HG03457 (cell line): ENCODE results near the gene VAMP2.
"Not testable (repeated sequence)": the region's sequence is repeated elsewhere in the genome, so short reads cannot be mapped to it uniquely, and the experiment has no call there.

ENCODE experiments used
- ATAC-seq: cut with Tn5 transposase; IDR thresholded peaks from one replicate; pipeline ENCODE4 v1.9.1; 2021; ENCODE audit warnings: moderate number of reproducible peaks; ENCODE audit not compliant: unreplicated experiment

VAMP2 gene

DNA sequence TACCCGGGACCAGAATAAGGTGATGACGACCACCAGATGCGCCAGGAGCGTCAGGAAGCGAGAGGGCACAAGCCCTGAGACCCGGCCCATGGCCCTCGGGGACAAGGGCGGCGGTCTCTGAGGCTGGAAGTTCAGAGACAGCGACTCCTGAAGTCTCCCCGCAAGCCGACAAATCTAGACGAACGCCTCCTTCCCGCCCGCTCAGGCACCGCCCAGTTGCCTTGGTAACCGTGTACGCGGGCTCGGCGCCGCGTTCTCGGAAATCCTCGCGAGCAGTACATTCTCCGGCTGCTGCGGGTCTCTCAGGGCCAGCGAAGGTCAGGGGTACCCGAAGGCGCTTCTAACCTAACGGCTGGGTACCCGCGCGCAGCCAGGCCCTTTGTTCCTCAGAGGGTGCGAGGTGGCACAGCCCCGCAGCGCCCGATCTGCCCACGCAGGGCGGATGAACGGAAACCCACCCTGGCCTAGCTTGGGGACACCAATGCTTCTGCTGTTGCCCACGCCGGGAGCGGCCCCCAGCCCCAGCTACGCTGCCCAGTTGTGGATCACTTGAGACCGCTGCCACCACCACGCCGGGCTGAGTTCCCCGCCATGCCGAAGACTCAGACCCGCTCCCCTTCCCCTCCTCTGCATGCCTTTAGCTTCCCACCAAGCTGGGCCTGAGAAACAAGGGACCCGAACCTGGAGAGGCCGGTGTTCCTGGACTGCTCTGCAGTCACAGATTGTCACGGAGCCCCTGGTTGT is 13.6 kb upstream of the VAMP2 start, which contains the start of gene TMEM107:
TMEM107 (minus strand) TSS at position 184 of the 744 bp plus-strand sequence; CDS start at position 90, 94 bp downstream.
- no peak for ATAC-seq

DNA sequence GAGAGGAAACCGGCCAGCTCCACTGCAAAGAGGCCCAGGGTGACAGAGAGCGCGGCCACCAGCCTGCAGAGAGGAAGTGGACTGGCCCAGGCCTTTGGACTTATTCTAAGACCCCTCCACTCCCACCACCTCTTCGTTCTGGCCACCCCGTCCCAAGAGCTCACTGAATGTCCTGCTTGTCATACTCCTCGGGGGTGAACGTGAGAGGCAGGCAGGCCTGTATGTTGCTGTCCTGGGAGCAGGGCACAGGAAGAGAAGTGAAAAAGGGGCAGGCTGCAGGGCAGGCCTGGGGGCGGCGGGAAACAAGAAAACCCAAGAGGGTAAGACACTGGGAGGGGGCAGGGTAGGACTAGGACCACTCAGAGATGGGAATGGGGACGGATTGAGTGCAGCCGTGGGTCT is 13.0 kb upstream of the VAMP2 start:
- ATAC-seq: no peak

GRCh38 chr17:8173871-8174322 is 11.1 kb upstream of the VAMP2 start:
- no peak for ATAC-seq

- peak; percentile 67 for ATAC-seq
Measured at GRCh38 chr17:8173056-8173870, 10.5 kb upstream of the VAMP2 start.

DNA sequence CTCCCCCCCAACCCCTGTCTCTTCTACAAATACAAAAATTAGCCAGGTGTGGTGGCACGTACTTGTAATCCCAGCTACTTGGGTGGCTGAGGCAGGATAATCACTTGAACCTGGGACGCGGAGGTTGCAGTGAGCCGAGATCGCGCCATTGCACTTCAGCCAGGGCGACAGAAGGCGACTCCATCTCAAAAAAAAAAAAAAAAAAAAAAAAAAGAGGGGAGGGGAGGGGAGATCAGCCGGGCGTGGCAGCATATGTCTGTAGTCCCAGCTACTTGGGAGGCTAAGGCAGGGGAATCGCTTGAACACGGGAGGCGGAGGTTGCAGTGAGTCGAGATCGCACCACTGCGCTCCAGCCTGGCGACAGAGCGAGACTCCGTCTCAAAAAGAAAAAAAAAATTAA is 7.4 kb upstream of the VAMP2 start:
- not testable (repeated sequence) for ATAC-seq

DNA sequence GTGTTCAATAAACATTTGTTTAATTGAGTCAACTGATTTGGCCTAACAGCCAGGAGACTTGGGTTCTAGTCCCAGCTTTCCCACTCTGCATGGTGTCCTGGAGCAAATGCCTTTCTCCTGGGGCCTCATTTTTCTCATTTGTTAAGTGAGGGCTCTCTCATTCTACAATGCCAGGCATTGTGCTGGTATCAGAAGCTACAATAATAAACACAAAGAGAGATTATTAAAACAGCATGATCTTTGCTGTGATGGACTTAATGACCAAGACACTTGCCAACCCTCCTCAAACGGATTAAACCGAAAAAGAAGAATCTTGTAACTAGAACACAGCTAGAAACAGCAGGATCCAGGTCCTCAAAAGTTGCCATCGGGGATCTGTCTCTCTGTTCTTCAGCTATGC is 4.8 kb upstream of the VAMP2 start:
- no peak for ATAC-seq

GRCh38 chr17:8166731-8167130 is 4.0 kb upstream of the VAMP2 start:
- ATAC-seq: no peak

GRCh38 chr17:8164815-8165131 is 2.0 kb upstream of the VAMP2 start:
- no peak for ATAC-seq

DNA sequence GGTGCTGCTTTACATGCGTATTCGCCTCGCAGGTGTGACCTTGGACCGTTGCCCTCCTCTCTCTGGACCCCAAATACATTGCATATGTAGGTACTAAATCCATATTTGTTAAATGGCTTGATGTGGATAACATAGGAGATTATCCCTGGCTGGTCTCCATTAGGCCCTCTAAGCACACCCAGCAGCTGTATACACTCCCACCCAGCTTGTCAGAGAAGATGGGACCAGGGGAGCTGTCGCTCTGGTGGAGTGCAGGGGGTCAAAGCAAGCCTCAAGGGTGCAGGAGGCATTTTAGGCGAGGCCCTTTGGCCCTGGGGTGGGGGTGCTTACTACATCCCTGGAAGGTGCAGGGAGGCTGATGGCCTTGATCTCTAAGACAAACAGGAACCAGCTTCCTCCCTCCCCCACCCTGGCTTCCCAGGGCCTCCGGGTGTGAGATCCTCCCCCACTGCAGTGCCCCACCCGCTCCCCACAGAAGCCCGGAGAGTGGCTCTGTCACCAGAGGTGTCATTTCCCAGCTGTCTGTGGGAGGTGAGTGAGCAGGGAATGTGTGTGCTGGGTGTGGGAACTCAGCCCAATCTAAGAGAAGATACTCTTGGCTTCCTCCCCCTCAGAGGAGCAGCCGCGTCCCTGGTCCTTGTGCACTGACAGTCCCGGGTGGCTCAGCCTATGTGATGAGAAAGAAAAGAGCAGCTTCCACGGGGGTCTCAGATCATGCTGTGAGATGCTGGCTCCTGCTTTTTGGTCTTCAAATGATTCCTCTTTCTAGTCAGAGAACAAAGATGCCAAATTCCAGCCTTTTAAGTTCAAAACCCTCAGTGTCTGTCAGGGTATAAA is 1.4 kb upstream of the VAMP2 start:
- no peak for ATAC-seq

DNA sequence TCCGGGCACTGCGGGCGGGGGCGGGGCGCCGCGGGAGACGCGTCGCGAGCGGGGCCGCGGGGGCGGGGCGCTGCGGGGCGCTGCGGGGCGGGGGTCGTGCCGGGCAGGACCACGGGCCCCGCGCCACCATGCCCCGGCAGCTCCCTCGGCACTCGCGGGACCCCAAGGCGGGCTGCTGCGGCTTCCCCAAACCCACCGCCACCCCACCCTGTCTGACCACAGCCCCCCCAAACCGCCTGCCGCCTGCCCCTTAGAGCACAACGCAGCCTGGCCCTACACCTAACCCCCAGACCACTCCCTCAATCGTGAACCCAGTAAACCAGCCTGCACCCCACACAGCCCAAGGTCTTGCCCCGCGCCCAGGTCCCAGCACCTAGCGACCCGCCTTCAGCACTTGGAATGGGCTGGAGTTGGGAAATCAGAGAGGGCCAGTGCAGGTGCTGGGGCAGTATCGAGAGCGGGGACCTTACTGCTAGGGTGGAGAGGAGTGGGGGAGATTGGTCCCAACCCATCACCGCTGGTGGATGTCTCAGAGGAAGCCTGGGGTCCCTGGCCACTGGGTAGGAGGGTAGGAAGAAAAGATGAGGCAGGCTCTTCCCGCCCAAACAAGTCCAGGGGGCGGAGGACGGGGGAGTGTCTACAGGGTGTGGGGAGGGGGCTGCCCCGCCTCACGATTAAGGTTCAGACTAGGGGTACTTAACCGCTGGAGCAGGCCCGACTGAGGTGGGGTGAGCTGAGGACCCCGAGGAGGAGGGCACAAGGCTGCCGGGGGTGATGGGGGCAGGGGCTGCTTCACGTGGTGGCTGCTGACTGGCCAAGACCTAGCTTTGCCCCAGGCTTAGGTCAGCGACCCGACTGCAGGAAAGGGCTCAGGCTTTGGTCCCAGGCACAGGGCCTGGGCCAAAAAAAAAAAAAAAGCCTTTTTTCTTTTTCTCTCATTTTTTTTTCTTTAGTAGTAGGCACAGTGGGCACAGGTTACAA is 539 bp upstream of the VAMP2 start:
- no peak for ATAC-seq

- ATAC-seq: no peak
Measured at GRCh38 chr17:8161289-8162232, 1.2 kb downstream of the VAMP2 start.

DNA sequence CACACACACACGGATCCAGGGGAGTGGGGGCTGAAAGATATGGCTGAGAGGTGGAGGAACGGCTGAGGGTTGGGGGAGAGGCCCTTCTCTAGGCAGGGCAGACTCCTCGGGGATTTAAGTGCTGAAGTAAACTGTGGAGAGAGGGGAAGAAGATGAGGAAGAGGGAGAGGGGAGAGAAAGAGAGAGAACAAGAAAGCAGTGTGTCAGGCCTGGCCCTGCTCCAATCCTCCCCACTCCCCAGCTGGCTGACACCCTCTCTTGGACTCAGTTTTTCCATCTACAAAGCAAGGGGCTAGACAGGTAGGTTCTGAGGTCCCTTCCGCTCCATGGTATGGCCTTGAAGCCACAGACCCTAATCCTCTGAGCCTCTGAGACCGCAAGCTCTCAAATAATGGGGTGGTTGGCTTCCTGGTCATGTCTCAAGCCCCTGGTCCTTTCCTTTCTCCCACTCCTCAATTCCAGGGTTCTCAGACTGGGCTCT is 2.0 kb downstream of the VAMP2 start:
- ATAC-seq: no peak

DNA sequence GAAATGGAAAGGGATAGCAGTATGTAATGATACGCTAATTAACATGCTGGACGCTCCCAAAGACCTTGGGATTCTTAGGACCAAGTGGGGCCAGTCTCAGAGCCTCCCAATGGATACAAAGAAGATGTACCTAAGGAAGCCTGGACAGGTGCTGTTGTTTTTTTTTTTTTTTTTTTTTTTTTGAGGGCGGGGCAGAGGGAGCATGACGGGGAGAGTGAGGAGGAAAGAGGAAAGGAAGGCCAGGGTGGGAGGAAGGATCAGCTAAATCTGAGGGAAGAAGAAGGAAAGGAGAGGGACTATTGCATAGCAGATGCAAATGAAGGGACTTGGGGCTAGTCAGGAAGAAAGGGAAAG is 2.5 kb downstream of the VAMP2 start:
- no peak for ATAC-seq

DNA sequence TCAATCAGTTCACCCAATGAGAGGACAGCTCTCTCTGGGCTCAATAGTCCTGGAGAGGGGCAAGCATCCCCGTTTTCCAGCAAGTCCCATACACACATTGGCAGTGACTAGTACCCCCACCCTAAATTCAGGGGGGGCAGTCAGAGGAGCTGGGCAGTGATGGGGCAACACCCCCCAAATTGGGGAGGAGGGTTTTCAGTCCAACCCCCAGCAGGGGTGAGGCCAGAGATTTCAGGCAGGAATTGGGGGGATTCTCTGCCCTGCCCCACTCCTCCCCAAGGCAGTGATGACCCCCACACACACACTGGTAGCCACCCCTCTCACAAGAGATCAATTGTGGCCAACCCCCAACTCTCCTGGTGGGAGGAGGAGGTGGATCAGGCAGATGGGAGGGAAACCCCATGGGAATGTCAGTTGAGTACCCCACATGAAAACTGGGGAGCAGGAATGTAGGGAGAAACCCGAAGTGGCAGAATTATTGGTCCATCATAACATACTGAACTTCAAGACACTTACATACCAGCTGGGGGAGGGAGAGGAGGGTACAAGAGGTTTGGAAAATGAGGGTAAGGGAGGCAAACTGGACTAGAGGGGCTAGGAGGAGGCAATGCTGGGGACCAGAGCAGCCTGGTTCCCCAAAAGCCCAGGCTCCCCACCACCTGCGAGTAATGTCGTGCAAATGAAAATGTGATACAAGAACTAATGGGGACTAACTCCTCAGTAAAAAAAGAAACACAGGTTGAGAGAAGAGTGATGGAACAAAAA is 3.1 kb downstream of the VAMP2 start:
- ATAC-seq: no peak

GRCh38 chr17:8159032-8159400 is 3.7 kb downstream of the VAMP2 start:
- no peak for ATAC-seq

DNA sequence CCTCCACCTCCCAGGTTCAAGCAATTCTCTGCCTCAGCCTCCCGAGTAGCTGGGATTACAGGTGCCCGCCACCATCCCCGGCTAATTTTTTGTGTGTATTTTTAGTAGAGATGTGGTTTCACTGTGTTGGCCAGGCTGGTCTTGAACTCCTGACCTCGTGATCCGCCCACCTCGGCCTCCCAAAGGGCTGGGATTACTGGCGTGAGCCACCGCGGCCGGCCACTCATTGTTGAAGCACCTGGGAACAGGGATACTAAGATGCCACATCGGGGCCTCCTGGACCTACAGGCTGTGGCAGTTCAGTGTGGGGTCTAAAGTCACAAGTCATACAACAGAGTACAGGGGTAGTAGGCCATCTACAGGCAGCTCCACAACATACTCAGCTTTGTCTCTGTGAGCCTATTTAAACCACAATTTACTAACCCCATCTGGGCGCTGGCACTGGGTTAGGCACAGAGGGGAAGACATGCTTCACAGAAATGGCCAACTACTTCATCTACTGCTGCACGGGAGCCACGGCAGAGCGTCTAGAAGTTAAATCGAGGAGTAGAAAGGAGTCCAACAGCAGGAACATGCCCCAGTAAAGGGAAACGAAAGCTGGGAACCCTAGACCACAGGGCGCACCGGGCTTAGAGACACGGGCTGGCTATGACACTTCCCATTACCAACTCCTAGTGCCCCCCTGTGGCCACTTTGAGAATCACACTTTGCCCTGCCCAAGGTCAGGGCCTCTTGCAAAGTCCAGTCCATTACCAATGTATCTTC is 4.3 kb downstream of the VAMP2 start:
- ATAC-seq: no peak

DNA sequence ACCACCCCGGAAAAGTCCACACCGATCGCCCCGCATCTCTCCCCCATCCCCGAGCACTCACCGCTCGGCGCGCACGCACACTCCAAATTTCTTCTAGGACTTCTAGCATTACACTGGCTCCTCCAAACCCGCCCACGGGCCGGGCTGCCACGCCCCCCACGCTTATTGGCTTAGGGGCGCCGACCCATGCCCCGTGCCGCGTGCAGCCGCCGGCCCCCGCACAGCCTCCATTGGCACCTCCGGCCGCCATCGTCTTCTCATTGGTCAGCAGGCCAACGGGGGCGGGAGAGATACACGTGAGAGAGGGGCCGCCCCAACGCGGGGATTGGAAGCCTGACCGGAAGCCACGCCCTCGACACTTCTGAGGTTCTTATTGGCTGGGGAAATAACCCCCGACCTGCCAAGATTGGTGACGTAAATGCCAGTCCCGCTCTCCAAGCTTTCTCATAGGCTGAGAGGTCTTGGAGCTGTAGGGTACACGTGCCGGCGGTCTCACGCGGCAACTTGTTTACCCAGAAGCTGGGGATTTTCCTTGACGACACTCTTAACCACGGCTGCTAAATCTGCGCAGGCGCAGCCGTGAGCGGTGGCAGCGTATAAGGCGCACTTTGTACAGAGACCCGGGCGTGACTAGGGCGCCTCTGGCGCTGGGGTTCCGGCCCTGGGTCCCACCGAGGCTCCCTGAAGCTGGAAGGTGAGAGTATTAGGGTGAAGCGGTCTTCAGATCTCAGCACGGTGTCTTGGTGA is 6.3 kb downstream of the VAMP2 start:
- ATAC-seq: peak; percentile 74
